HG02610 (cell line): Measurements from ENCODE around the gene DOCK3.
"Not testable (repeated sequence)": the region's sequence is repeated elsewhere in the genome, so short reads cannot be mapped to it uniquely, and the experiment has no call there.

Experiments used
- ATAC-seq: cut with Tn5 transposase; IDR thresholded peaks from one replicate; pipeline ENCODE4 v1.9.1; 2021; ENCODE audit warnings: mild to moderate bottlenecking, moderate library complexity; ENCODE audit not compliant: unreplicated experiment

Gene DOCK3

GRCh38 chr3:51190827-51191226 lies 516.1 kb downstream of the DOCK3 start:
- ATAC-seq, result no peak

- ATAC-seq, result no peak
Observed at GRCh38 chr3:51191768-51192167, 517.0 kb downstream of the DOCK3 start.

GRCh38 chr3:51198477-51198876 lies 523.8 kb downstream of the DOCK3 start:
- no peak for ATAC-seq

GRCh38 chr3:51199296-51199695 lies 524.6 kb downstream of the DOCK3 start:
- not testable (repeated sequence) for ATAC-seq

GRCh38 chr3:51216291-51216690 lies 541.6 kb downstream of the DOCK3 start:
- ATAC-seq, result no peak

- ATAC-seq, result no peak
Observed at GRCh38 chr3:51221959-51222358, 547.2 kb downstream of the DOCK3 start.

GRCh38 chr3:51224283-51224682 lies 549.6 kb downstream of the DOCK3 start:
- ATAC-seq, result no peak

- no peak for ATAC-seq
Observed at GRCh38 chr3:51224843-51225242, 550.1 kb downstream of the DOCK3 start.

- no peak for ATAC-seq
Observed at GRCh38 chr3:51242939-51243338, 568.2 kb downstream of the DOCK3 start.

GRCh38 chr3:51243924-51244323 lies 569.2 kb downstream of the DOCK3 start:
- no peak for ATAC-seq

- no peak for ATAC-seq
Observed at GRCh38 chr3:51245867-51246266, 571.1 kb downstream of the DOCK3 start.

GRCh38 chr3:51257870-51258269 lies 583.1 kb downstream of the DOCK3 start:
- no peak for ATAC-seq

- ATAC-seq, result not testable (repeated sequence)
Observed at GRCh38 chr3:51264166-51264565, 589.4 kb downstream of the DOCK3 start.

GRCh38 chr3:51268132-51268531 lies 593.4 kb downstream of the DOCK3 start:
- ATAC-seq, result no peak

GRCh38 chr3:51269466-51269865 lies 594.7 kb downstream of the DOCK3 start:
- no peak for ATAC-seq

- no peak for ATAC-seq
Observed at GRCh38 chr3:51270559-51270958, 595.8 kb downstream of the DOCK3 start.

- ATAC-seq, result no peak
Observed at GRCh38 chr3:51271172-51271571, 596.4 kb downstream of the DOCK3 start.

- no peak for ATAC-seq
Observed at GRCh38 chr3:51274052-51274451, 599.3 kb downstream of the DOCK3 start.

GRCh38 chr3:51275111-51275805 lies 600.5 kb downstream of the DOCK3 start:
- no peak for ATAC-seq

- ATAC-seq, result no peak
Observed at GRCh38 chr3:51276046-51276445, 601.3 kb downstream of the DOCK3 start.

GRCh38 chr3:51279448-51279847 lies 604.7 kb downstream of the DOCK3 start:
- no peak for ATAC-seq

GRCh38 chr3:51280176-51280575 lies 605.4 kb downstream of the DOCK3 start:
- ATAC-seq, result no peak

- ATAC-seq, result no peak
Observed at GRCh38 chr3:51282931-51283330, 608.2 kb downstream of the DOCK3 start.
